ENCODE data around the gene HERC4.

HERC4 gene

DNA sequence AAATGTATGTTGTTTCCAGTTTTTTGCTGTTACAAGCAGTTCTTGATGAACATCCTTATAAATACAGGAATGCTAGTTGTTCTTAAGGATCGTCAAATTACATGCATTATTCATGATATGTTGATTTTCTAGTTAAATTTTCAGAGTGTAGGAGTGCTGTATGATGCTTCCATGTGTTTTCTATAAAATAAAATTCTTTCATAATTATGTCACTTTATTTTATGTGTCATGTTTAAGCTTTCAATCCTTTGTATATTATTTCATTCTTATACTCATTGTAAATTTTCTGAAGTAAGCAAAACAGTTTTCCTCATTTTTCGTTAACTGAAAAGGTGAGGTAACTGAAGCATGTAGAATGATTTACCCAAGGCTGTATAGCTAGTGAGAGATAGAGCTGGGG, 17.4 kb upstream of the HERC4 start:
- TF ChIP-seq, protein P1, sequence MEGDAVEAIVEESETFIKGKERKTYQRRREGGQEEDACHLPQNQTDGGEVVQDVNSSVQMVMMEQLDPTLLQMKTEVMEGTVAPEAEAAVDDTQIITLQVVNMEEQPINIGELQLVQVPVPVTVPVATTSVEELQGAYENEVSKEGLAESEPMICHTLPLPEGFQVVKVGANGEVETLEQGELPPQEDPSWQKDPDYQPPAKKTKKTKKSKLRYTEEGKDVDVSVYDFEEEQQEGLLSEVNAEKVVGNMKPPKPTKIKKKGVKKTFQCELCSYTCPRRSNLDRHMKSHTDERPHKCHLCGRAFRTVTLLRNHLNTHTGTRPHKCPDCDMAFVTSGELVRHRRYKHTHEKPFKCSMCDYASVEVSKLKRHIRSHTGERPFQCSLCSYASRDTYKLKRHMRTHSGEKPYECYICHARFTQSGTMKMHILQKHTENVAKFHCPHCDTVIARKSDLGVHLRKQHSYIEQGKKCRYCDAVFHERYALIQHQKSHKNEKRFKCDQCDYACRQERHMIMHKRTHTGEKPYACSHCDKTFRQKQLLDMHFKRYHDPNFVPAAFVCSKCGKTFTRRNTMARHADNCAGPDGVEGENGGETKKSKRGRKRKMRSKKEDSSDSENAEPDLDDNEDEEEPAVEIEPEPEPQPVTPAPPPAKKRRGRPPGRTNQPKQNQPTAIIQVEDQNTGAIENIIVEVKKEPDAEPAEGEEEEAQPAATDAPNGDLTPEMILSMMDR (IDR thresholded peaks at IDR 0.05) = no peak
- no peak for TF ChIP-seq ZFX (IDR thresholded peaks at IDR 0.05; ENCODE audit: borderline replicate concordance)
- H3K27ac ChIP-seq = no peak overlapping the region

DNA sequence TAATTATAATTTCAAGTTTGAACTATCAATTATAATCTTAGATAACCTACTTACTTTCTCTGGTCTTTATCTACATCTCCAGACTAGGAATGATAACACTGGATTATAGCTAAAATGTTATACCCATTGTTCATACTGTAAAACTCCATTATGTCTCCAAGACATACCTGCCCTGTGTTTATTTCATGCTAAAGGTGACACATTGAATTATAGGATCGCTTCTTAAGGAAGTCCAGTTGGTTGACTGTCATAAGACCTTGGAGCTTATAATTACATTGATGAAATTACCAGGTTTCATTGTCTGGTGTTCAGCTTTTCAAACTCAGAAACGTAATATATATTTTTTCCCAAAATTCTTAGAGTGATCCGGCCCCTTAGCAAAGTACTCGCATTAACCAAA, 15.5 kb upstream of the HERC4 start:
- TF ChIP-seq, protein P1 (IDR thresholded peaks at IDR 0.05) = no peak
- H3K27ac ChIP-seq = no peak overlapping the region

DNA sequence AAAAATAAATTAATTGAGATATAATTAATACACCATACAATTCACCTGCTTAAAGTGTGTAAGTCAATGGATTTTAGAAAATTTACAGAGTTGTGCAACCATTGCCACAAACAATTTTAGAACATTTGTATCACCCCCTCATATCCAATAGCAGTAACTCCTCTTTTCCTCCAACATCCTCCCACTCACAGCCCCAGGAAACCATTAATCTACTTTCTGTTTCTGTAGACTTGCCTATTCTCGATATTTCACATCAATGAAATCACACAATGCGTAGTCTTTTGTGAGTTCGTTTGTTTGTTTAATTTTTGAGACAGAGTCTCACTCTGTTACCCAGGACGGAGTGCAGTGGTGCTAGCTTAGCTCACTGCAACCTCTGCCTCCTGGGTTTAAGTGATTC, 13.7 kb upstream of the HERC4 start:
- TF ChIP-seq, protein P1 (IDR thresholded peaks at IDR 0.05) = no peak
- TF ChIP-seq ZFX (IDR thresholded peaks at IDR 0.05; ENCODE audit: borderline replicate concordance) = no peak
- no peak overlapping the region for H3K27ac ChIP-seq

DNA sequence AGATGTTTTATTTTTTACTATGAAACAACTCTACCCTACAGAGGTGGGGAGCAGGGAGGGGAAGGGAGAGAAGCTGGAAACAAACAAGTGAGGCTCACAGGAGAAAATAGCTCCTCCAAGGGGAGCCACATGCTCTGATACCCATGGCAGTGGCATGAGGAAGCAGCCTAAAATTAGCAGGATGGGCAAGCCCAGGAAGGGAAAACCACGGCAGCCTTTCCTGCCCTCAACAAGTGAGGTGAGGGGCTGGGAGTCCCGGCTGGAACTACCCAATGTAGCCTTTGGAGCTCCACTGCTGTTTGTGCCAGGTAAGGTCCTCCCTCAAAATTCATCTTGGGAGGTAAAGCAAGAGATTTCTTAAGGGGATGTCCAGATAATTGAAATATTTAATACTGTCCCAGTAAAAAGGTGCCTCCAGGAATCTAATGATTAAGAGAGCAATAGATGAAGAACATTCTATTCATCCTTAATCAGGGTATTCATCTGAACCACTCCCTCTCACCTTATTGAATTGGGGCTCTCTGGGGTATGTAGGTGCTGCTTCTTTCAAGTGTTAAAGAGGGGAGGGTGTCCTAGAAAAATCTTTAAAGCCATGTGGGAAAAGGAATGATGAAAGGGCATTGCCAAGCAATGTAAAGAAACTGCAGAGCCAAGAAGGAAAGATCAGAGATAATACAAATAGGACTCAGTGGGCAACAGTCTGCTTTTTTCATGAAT, 12.8 kb upstream of the HERC4 start:
- no peak overlapping the region for H3K27ac ChIP-seq
- TF ChIP-seq, protein P1 (IDR thresholded peaks at IDR 0.05) = no peak
- no peak for TF ChIP-seq ZFX (IDR thresholded peaks at IDR 0.05; ENCODE audit: borderline replicate concordance)

DNA sequence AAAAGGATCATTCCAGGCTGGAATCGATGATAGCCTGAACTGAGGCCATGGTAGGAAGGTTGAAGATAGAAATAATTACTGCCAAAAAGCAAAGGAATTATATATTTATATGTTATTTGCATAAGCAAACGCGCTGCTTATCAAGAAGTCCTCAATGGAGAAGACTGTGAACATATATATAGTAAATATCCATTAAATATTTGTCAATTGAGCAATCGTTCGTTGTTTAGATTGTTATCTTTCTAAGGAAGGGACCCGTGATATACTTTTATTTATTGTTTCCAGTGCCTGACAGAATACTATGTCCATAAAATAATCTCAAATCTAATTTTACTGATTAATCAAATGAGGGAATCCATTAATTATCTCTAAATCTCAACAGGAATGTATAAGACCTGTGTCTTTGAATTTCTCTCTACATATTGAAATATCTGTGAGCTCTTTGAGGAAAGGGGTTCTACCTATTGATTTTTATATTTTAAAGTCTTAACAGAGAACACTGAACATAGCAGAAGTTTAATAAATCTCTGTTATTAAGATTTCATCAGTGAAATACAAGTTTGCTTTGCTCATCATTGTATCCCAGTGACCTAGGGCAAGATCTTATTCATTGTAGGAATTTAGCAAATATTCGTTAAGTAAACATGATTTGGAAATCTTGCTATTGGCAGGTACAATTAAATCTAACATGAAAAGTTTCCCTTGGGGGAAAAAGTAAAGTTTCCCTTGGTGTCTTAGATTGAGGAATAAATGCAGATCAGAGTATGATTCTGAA, 12.0 kb upstream of the HERC4 start:
- H3K27ac ChIP-seq = peak overlapping the region; percentile 22; the same call in 1 of the 2 replicates

DNA sequence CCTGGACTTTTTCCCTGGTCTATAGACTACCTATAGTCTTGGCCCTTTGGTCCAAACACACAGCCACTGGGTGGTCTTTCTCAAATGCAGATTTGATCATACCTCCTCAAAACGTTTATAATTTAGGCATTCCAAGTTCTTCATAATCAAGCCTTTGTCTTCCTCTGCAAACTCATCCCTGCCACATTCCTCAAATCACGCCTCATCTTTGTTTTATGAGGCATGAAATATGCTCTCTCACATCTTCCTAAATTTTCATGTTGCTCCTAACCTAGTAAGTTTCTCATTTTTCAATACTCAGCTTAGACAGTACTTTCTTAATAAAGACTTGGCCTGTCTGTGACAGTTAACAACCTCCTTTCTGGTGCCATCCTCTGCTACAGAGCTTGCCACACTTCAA, 10.9 kb upstream of the HERC4 start:
- H3K27ac ChIP-seq = no peak overlapping the region
- TF ChIP-seq ZFX (IDR thresholded peaks at IDR 0.05; ENCODE audit: borderline replicate concordance) = no peak
- TF ChIP-seq, protein P1 (IDR thresholded peaks at IDR 0.05) = no peak

More for the DNA sequence above, 12.0 kb upstream of the HERC4 start:
- no peak for TF ChIP-seq ZFX (IDR thresholded peaks at IDR 0.05; ENCODE audit: borderline replicate concordance)
- TF ChIP-seq, protein P1 (IDR thresholded peaks at IDR 0.05) = no peak

DNA sequence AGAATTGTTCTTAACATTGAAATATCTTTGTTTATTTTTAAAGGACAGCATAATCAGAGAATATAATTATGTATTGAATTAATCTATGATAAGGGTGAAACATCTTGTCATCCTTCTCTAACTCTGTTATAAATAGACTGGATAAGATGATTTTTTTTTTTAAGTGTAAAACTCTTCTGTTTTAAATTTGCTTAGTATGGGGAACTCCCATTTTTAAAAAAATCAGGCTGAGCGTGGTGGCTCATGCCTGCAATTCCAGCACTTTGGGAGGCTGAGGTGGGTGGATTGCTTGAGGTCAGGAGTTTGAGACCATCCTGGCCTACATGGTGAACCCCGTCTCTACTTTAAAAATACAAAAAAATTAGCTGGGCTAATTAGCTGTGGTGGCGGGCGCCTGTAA, 9.4 kb upstream of the HERC4 start:
- TF ChIP-seq, protein P1 (IDR thresholded peaks at IDR 0.05) = no peak
- TF ChIP-seq ZFX (IDR thresholded peaks at IDR 0.05; ENCODE audit: borderline replicate concordance) = no peak
- H3K27ac ChIP-seq = peak overlapping the region; percentile 38

All from 22Rv1 (cell line).